HepG2 (cell line): Measurements from ENCODE around the gene ASGR1. TPM values are rescaled to one million over a fixed set of nuclear protein-coding genes. Genes with fewer than 3 reads are reported as not detected.

Experiments
- ARID5B ChIP-seq: IDR thresholded peaks from 2 replicates; pipeline ENCODE4 v1.4.0; 2020; ENCODE audit warnings: mild to moderate bottlenecking, missing genetic modification reagents
- CREB3 ChIP-seq: sonication (generic); formaldehyde crosslinking; IDR thresholded peaks from 2 replicates; pipeline ENCODE4 v1.5.0; 2020; ENCODE audit warnings: missing genetic modification reagents
- FOSL2 ChIP-seq: sonication (generic); formaldehyde crosslinking; IDR thresholded peaks from 2 replicates; pipeline ENCODE4 v1.4.0; 2020; ENCODE audit warnings: missing genetic modification reagents
- HIC2 ChIP-seq: sonication (generic); formaldehyde crosslinking; IDR thresholded peaks from 2 replicates; pipeline ENCODE4 v1.9.0; 2022; ENCODE audit warnings: low read depth, missing genetic modification reagents
- HNRNPLL ChIP-seq: fragments of 200-400 bp; formaldehyde crosslinking; IDR thresholded peaks from 2 replicates; pipeline ENCODE4 v1.6.1; 2017; ENCODE audit warnings: mild to moderate bottlenecking, low read depth, low read length; ENCODE audit not compliant: poor library complexity, severe bottlenecking
- KAT2B ChIP-seq: fragments of 150-350 bp; IDR thresholded peaks from 2 replicates; pipeline ENCODE4 v1.6.1; 2014; ENCODE audit warnings: low read depth, low read length, borderline replicate concordance
- MAFK ChIP-seq, 2 experiments: IDR thresholded peaks in 1 of 2; conservative IDR thresholded peaks in 1 of 2; 2 replicates each; pipeline ENCODE4 v1.6.1; 2011; ENCODE audit warnings: improper control_type of control experiment in 2 of 2, low read length in 2 of 2
- MLX ChIP-seq: IDR thresholded peaks from 2 replicates; pipeline ENCODE4 v1.6.1; 2016
- NCOA5 ChIP-seq: sonication (generic); formaldehyde crosslinking; IDR thresholded peaks from 2 replicates; pipeline ENCODE4 v1.4.0; 2020; ENCODE audit warnings: missing genetic modification reagents
- SAFB2 ChIP-seq: sonication (generic); formaldehyde crosslinking; IDR thresholded peaks from 2 replicates; pipeline ENCODE4 v1.5.1; 2020; ENCODE audit warnings: missing genetic modification reagents, low read depth, mild to moderate bottlenecking, borderline replicate concordance
- TCF7 ChIP-seq: sonication (generic); IDR thresholded peaks from 2 replicates; pipeline ENCODE4 v1.6.1; 2016; ENCODE audit warnings: antibody characterized with exemption, low read depth
- TEAD3 ChIP-seq: optimal IDR thresholded peaks from 2 replicates; pipeline ENCODE3; 2016; ENCODE audit warnings: borderline replicate concordance
- ZBTB44 ChIP-seq: sonication (generic); formaldehyde crosslinking; IDR thresholded peaks from 2 replicates; pipeline ENCODE4 v1.4.0; 2020; ENCODE audit warnings: missing genetic modification reagents
- ZNF256 ChIP-seq: sonication (generic); formaldehyde crosslinking; conservative IDR thresholded peaks from 2 replicates; pipeline ENCODE4 v1.4.0; 2020; ENCODE audit warnings: missing genetic modification reagents
- ZNF260 ChIP-seq: sonication (generic); formaldehyde crosslinking; IDR thresholded peaks from 2 replicates; pipeline ENCODE4 v1.4.0; 2020; ENCODE audit warnings: missing genetic modification reagents, low read depth, mild to moderate bottlenecking, borderline replicate concordance
- ZNF329 ChIP-seq: sonication (generic); formaldehyde crosslinking; IDR thresholded peaks from 2 replicates; pipeline ENCODE4 v1.9.0; 2021; ENCODE audit warnings: low read depth, mild to moderate bottlenecking, missing genetic modification reagents
- ZNF335 ChIP-seq: sonication (generic); formaldehyde crosslinking; IDR thresholded peaks from 2 replicates; pipeline ENCODE4 v1.4.0; 2020; ENCODE audit warnings: missing genetic modification reagents
- ZNF451 ChIP-seq: sonication (generic); formaldehyde crosslinking; IDR thresholded peaks from 2 replicates; pipeline ENCODE4 v1.5.0; 2020; ENCODE audit warnings: mild to moderate bottlenecking, missing genetic modification reagents
- ZNF652 ChIP-seq: IDR thresholded peaks from 2 replicates; pipeline ENCODE4 v1.6.1; 2016; ENCODE audit warnings: low read depth, borderline replicate concordance
- ZNF773 ChIP-seq: sonication (generic); formaldehyde crosslinking; IDR thresholded peaks from 2 replicates; pipeline ENCODE4 v1.4.0; 2020; ENCODE audit warnings: missing genetic modification reagents, borderline replicate concordance
- polyA plus RNA-seq, 8 experiments: library from polyadenylated mRNA; depleted of rRNA in 3 of 8; stranded (reverse) in 7 of 8; unstranded in 1 of 8; fragments of >200 nt; fragmentation: Illumina TruSeq in 4 of 8; extraction: Trizol in 4 of 8; gene quantifications; 2 replicates each; pipeline versions ENCODE4 v1.2.1 to v1.2.3, GENCODE V29; 2011 to 2016; ENCODE audit warnings: low read depth in 4 of 8, missing spikeins in 1 of 8, mixed read lengths in 1 of 8; ENCODE audit not compliant: insufficient read depth in 1 of 8
- total RNA-seq, 5 experiments: library from RNA; depleted of rRNA; stranded (reverse); fragments of >200 nt; fragmentation: Illumina TruSeq; extraction: Trizol; gene quantifications; 2 replicates each; pipeline ENCODE4 v1.2.3, GENCODE V29; 2016; ENCODE audit warnings: low read depth in 1 of 5

ASGR1 gene
- total and polyA plus RNA-seq, 2 of the 13 experiments (the other 11 are each of a cell fraction or from before 2014, with no cell fraction given): 353 to 796 TPM

- TF ChIP-seq ZBTB44 (CRISPR knock-in tag): no peak
- TF ChIP-seq ZNF652 (CRISPR knock-in tag): no peak
- TF ChIP-seq KAT2B: no peak
- peak; percentile 34 for TF ChIP-seq TEAD3 (CRISPR knock-in tag)
- peak; percentile 70 for TF ChIP-seq HNRNPLL
- no peak for TF ChIP-seq ZNF773 (CRISPR knock-in tag)
- no peak for TF ChIP-seq NCOA5
- peak; percentile 68; the same call in 1 of the 2 replicates for TF ChIP-seq ZNF335 (CRISPR knock-in tag)
- peak; percentile 40; the same call in 1 of the 2 replicates for TF ChIP-seq HIC2
- no peak; the same call in 1 of the 2 replicates for TF ChIP-seq ZNF451 (CRISPR knock-in tag)
- TF ChIP-seq MLX (CRISPR knock-in tag): no peak
- no peak for TF ChIP-seq TCF7
- TF ChIP-seq FOSL2 (CRISPR knock-in tag): peak; percentile 97
- peak; percentile 7; the same call in 1 of the 2 replicates for TF ChIP-seq ARID5B (CRISPR knock-in tag)
- TF ChIP-seq ZNF260 (CRISPR knock-in tag): no peak
- TF ChIP-seq CREB3 (CRISPR knock-in tag): no peak
- peak; percentile 82 for TF ChIP-seq ZNF329 (CRISPR knock-in tag)
- TF ChIP-seq MAFK (conservative IDR thresholded peaks at IDR 0.05 in 1 of 2, IDR thresholded peaks at IDR 0.05 in 1 of 2; ENCODE audit: low read length in 2 of 2): peak; percentile 2 to 15; a peak in 1 of 4 replicates
- TF ChIP-seq SAFB2 (CRISPR knock-in tag): peak; percentile 94
- TF ChIP-seq ZNF256 (CRISPR knock-in tag): no peak
Measured at GRCh38 chr17:7219812-7220592, 40.8 kb upstream of the ASGR1 start, which contains the start of the genes ACADVL and DLG4 (continued).
